ENCODE data around the gene INPP4A. TPM values are rescaled to one million over a fixed set of nuclear protein-coding genes. Genes with fewer than 3 reads are reported as not detected.
"Not testable (repeated sequence)": the region's sequence is repeated elsewhere in the genome, so short reads cannot be mapped to it uniquely, and the experiment has no call there.

The INPP4A gene
- total and polyA plus RNA-seq, 2 donors = 17.9 to 24.9 TPM

GRCh38 chr2:98433363-98433964, 11.2 kb upstream of the INPP4A start:
- no peak for DNase-seq (ENCODE audit: low read depth in 6 of 9, low spot score in 9 of 9)
- no peaks in the 10 kb centered on the region for H3K4me1 ChIP-seq (ENCODE audit: control insufficient read depth in 2 of 2, insufficient read depth in 2 of 2, low read length in 2 of 2)
- no peaks in the 10 kb centered on the region for H3K36me3 ChIP-seq (ENCODE audit: control insufficient read depth in 2 of 2, insufficient read depth in 2 of 2, low read length in 1 of 2)
- WGBS = 94% methylated on average over 2 of the region's 2 CpGs
- no peaks in the 10 kb centered on the region for H3K27me3 ChIP-seq (ENCODE audit: control insufficient read depth in 2 of 2, insufficient read depth in 1 of 2, low read length in 1 of 2)
- no peak overlapping the region for H3K27ac ChIP-seq (ENCODE audit: low read depth in 1 of 2, low read length in 1 of 2)
- no peak overlapping the region for H3K4me3 ChIP-seq (ENCODE audit: low read length in 2 of 2)
- H3K9me3 ChIP-seq (ENCODE audit: control insufficient read depth in 2 of 2, insufficient read depth in 1 of 2, low read length in 1 of 2) = peaks cover 0 to 1% of the 10 kb centered on the region in 2 donors

GRCh38 chr2:98434492-98434891, 10.2 kb upstream of the INPP4A start:
- H3K36me3 ChIP-seq (ENCODE audit: control insufficient read depth in 2 of 2, insufficient read depth in 2 of 2, low read length in 1 of 2) = no peaks in the 10 kb centered on the region
- no peak for DNase-seq (ENCODE audit: low read depth in 6 of 9, low spot score in 9 of 9)
- peaks cover 0 to under 1% of the 10 kb centered on the region in 2 donors for H3K9me3 ChIP-seq (ENCODE audit: control insufficient read depth in 2 of 2, insufficient read depth in 1 of 2, low read length in 1 of 2)
- no peak overlapping the region for H3K27ac ChIP-seq (ENCODE audit: low read depth in 1 of 2, low read length in 1 of 2)
- H3K27me3 ChIP-seq (ENCODE audit: control insufficient read depth in 2 of 2, insufficient read depth in 1 of 2, low read length in 1 of 2) = no peaks in the 10 kb centered on the region
- no peak overlapping the region for H3K4me3 ChIP-seq (ENCODE audit: low read length in 2 of 2)
- no peaks in the 10 kb centered on the region for H3K4me1 ChIP-seq (ENCODE audit: control insufficient read depth in 2 of 2, insufficient read depth in 2 of 2, low read length in 2 of 2)
- WGBS = 97% methylated on average over 3 of the region's 3 CpGs

- DNase-seq (ENCODE audit: low read depth in 6 of 9, low spot score in 9 of 9); H3K4me1 ChIP-seq (ENCODE audit: control insufficient read depth in 2 of 2, insufficient read depth in 2 of 2, low read length in 2 of 2); H3K27ac ChIP-seq (ENCODE audit: low read depth in 1 of 2, low read length in 1 of 2); H3K36me3 ChIP-seq (ENCODE audit: control insufficient read depth in 2 of 2, insufficient read depth in 2 of 2, low read length in 1 of 2); H3K9me3 ChIP-seq (ENCODE audit: control insufficient read depth in 2 of 2, insufficient read depth in 1 of 2, low read length in 1 of 2); H3K4me3 ChIP-seq (ENCODE audit: low read length in 2 of 2); H3K27me3 ChIP-seq (ENCODE audit: control insufficient read depth in 2 of 2, insufficient read depth in 1 of 2, low read length in 1 of 2): not testable (repeated sequence)
- WGBS = 94% methylated on average over 4 of the region's 4 CpGs
These were observed 9.0 kb upstream of the INPP4A start for GRCh38 chr2:98435670-98436069.

GRCh38 chr2:98436734-98437133, 7.9 kb upstream of the INPP4A start:
- DNase-seq (ENCODE audit: low read depth in 6 of 9, low spot score in 9 of 9) = no peak
- Histone ChIP-seq H3K4me3 (ENCODE audit: low read length in 2 of 2) (no peak overlapping the region), H3K36me3 (ENCODE audit: control insufficient read depth in 2 of 2, insufficient read depth in 2 of 2, low read length in 1 of 2) (no peaks in the 10 kb centered on the region), H3K27me3 (ENCODE audit: control insufficient read depth in 2 of 2, insufficient read depth in 1 of 2, low read length in 1 of 2) (no peaks in the 10 kb centered on the region), H3K9me3 (ENCODE audit: control insufficient read depth in 2 of 2, insufficient read depth in 1 of 2, low read length in 1 of 2) (no peaks in the 10 kb centered on the region), H3K4me1 (ENCODE audit: control insufficient read depth in 2 of 2, insufficient read depth in 2 of 2, low read length in 2 of 2) (no peaks in the 10 kb centered on the region), H3K27ac (ENCODE audit: low read depth in 1 of 2, low read length in 1 of 2) (no peak overlapping the region)
- 83% methylated on average over 4 of the region's 4 CpGs for WGBS

GRCh38 chr2:98438190-98439133, 6.2 kb upstream of the INPP4A start:
- no peak overlapping the region for H3K4me3 ChIP-seq (ENCODE audit: low read length in 2 of 2)
- no peak for DNase-seq (ENCODE audit: low read depth in 6 of 9, low spot score in 9 of 9)
- H3K27ac ChIP-seq (ENCODE audit: low read depth in 1 of 2, low read length in 1 of 2) = no peak overlapping the region
- H3K9me3 ChIP-seq (ENCODE audit: control insufficient read depth in 2 of 2, insufficient read depth in 1 of 2, low read length in 1 of 2) = no peaks in the 10 kb centered on the region
- WGBS = 87% methylated on average over 1 of the region's 1 CpG
- H3K27me3 ChIP-seq (ENCODE audit: control insufficient read depth in 2 of 2, insufficient read depth in 1 of 2, low read length in 1 of 2) = no peaks in the 10 kb centered on the region
- no peaks in the 10 kb centered on the region for H3K4me1 ChIP-seq (ENCODE audit: control insufficient read depth in 2 of 2, insufficient read depth in 2 of 2, low read length in 2 of 2)
- H3K36me3 ChIP-seq (ENCODE audit: control insufficient read depth in 2 of 2, insufficient read depth in 2 of 2, low read length in 1 of 2) = no peaks in the 10 kb centered on the region

GRCh38 chr2:98441706-98442450, 2.8 kb upstream of the INPP4A start:
- H3K4me1 ChIP-seq (ENCODE audit: control insufficient read depth in 2 of 2, insufficient read depth in 2 of 2, low read length in 2 of 2) = peaks cover 15 to 16% of the 10 kb centered on the region in 2 donors
- no peaks in the 10 kb centered on the region for H3K9me3 ChIP-seq (ENCODE audit: control insufficient read depth in 2 of 2, insufficient read depth in 1 of 2, low read length in 1 of 2)
- no peaks in the 10 kb centered on the region for H3K36me3 ChIP-seq (ENCODE audit: control insufficient read depth in 2 of 2, insufficient read depth in 2 of 2, low read length in 1 of 2)
- H3K27me3 ChIP-seq (ENCODE audit: control insufficient read depth in 2 of 2, insufficient read depth in 1 of 2, low read length in 1 of 2) = no peaks in the 10 kb centered on the region
- H3K4me3 ChIP-seq (ENCODE audit: low read length in 2 of 2) = no peak overlapping the region
- 97% methylated on average over 7 of the region's 7 CpGs for WGBS
- peak overlapping the region in 1 of 2 donors; percentile 27 for H3K27ac ChIP-seq (ENCODE audit: low read depth in 1 of 2, low read length in 1 of 2)
- DNase-seq (ENCODE audit: low read depth in 6 of 9, low spot score in 9 of 9) = no peak

GRCh38 chr2:98442488-98442887, 2.2 kb upstream of the INPP4A start:
- DNase-seq (ENCODE audit: low read depth in 6 of 9, low spot score in 9 of 9) = no peak
- Histone ChIP-seq H3K4me3 (ENCODE audit: low read length in 2 of 2) (no peak overlapping the region), H3K36me3 (ENCODE audit: control insufficient read depth in 2 of 2, insufficient read depth in 2 of 2, low read length in 1 of 2) (no peaks in the 10 kb centered on the region), H3K4me1 (ENCODE audit: control insufficient read depth in 2 of 2, insufficient read depth in 2 of 2, low read length in 2 of 2) (peaks cover 19 to 20% of the 10 kb centered on the region in 2 donors), H3K9me3 (ENCODE audit: control insufficient read depth in 2 of 2, insufficient read depth in 1 of 2, low read length in 1 of 2) (no peaks in the 10 kb centered on the region), H3K27me3 (ENCODE audit: control insufficient read depth in 2 of 2, insufficient read depth in 1 of 2, low read length in 1 of 2) (no peaks in the 10 kb centered on the region), H3K27ac (ENCODE audit: low read depth in 1 of 2, low read length in 1 of 2) (no peak overlapping the region)
- WGBS = 95% methylated on average over 4 of the region's 4 CpGs

- H3K4me3 ChIP-seq (ENCODE audit: low read length in 2 of 2) = peak overlapping the region; percentile 56 to 95
- peak overlapping the region; percentile 74 to 80 for H3K27ac ChIP-seq (ENCODE audit: low read depth in 1 of 2, low read length in 1 of 2)
- no peaks in the 10 kb centered on the region for H3K9me3 ChIP-seq (ENCODE audit: control insufficient read depth in 2 of 2, insufficient read depth in 1 of 2, low read length in 1 of 2)
- peaks cover 29 to 38% of the 10 kb centered on the region in 2 donors for H3K4me1 ChIP-seq (ENCODE audit: control insufficient read depth in 2 of 2, insufficient read depth in 2 of 2, low read length in 2 of 2)
- H3K36me3 ChIP-seq (ENCODE audit: control insufficient read depth in 2 of 2, insufficient read depth in 2 of 2, low read length in 1 of 2) = no peaks in the 10 kb centered on the region
- under 1% methylated on average over 34 of the region's 34 CpGs for WGBS
- DNase-seq (ENCODE audit: low read depth in 6 of 9, low spot score in 9 of 9) = peak in 1 of 9 donors; percentile 36
- H3K27me3 ChIP-seq (ENCODE audit: control insufficient read depth in 2 of 2, insufficient read depth in 1 of 2, low read length in 1 of 2) = no peaks in the 10 kb centered on the region
These were observed 572 bp downstream of the INPP4A start for GRCh38 chr2:98445177-98445682.
